Caki2 (cell line): ENCODE measurements around the gene POMT2. TPM values are rescaled to one million over a fixed set of nuclear protein-coding genes. Genes with fewer than 3 reads are reported as not detected.

ENCODE experiments used
- DNase-seq: peaks from one replicate; pipeline ENCODE4 v3.0.0-alpha.2; 2015; ENCODE audit warnings: low read depth
- in situ Hi-C: cut with HindIII; loops from 2 replicates; pipeline ENCODE4 v1.10.0; 2016; ENCODE audit warnings: low sequenced_read_pairs, low pct_unique_long_range_greater_than_20kb, mixed read lengths
- total RNA-seq: library from RNA; depleted of rRNA; stranded (reverse); fragments of >200 nt; shearing (Covaris generic); gene quantifications from 2 replicates; pipeline ENCODE4 v1.2.3, GENCODE V29; 2014; ENCODE audit warnings: low replicate concordance

The POMT2 gene
- total RNA-seq, 1 experiment from 2014 or later = 27.4 TPM

- DNase-seq = no peak
- in situ Hi-C loops = no loop called here
These were observed 44.3 kb downstream of the POMT2 start for GRCh38 chr14:77276295-77276935.

GRCh38 chr14:77275601-77276017 is 45.1 kb downstream of the POMT2 start:
- in situ Hi-C loops = no loop called here
- DNase-seq = no peak

- in situ Hi-C loops = no loop called here
- DNase-seq = no peak
These were observed 45.6 kb downstream of the POMT2 start for GRCh38 chr14:77275041-77275580.

DNA sequence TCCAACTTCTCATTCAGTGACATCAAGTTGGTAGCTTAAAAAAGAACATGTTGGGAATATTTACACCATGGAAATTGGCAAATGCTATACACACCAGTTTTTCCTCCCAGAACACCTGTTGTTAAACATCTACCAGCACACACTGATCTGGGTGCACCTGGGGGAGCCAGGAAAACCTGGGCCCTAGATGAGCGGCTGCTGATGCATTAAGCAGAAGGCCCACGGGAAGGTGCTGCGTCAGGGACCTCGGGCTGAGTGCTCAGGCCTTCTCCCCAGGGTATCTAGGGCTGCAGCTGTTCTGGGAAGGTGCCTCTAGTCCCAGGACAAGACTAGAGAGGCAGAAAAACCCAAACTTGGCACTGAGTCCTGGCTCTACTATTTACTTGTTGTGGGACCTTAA is 46.9 kb downstream of the POMT2 start:
- in situ Hi-C loops = no loop called here
- no peak for DNase-seq

DNA sequence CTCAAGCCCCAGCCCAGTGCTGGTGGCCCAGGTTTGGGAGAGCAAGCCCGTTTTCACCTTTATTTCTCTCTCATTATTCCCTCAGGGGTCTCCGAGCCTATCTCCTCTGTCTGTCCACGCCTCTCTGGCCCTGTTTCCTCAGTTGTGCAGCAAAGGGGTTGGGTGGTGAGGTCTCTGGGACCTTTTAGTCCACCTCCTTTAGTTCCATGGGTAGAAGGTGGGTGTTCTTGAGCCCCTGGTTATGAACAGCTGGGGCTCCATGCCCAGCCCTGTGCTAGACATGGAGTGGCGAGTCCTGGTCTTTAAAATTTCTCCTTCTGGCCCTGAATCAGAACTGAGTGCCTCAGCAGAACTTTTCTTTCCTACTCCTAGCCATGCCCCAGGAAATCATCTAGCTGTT is 48.4 kb downstream of the POMT2 start:
- in situ Hi-C loops = no loop called here

GRCh38 chr14:77271113-77271710 is 49.5 kb downstream of the POMT2 start, which contains the start of gene NGB:
Gene NGB (minus strand): TSS chr14:77271206. CDS start chr14:77270937, 269 bp downstream.
- DNase-seq = no peak
- in situ Hi-C loops = no loop called here

More for the DNA sequence above, 48.4 kb downstream of the POMT2 start:
- DNase-seq = no peak

DNA sequence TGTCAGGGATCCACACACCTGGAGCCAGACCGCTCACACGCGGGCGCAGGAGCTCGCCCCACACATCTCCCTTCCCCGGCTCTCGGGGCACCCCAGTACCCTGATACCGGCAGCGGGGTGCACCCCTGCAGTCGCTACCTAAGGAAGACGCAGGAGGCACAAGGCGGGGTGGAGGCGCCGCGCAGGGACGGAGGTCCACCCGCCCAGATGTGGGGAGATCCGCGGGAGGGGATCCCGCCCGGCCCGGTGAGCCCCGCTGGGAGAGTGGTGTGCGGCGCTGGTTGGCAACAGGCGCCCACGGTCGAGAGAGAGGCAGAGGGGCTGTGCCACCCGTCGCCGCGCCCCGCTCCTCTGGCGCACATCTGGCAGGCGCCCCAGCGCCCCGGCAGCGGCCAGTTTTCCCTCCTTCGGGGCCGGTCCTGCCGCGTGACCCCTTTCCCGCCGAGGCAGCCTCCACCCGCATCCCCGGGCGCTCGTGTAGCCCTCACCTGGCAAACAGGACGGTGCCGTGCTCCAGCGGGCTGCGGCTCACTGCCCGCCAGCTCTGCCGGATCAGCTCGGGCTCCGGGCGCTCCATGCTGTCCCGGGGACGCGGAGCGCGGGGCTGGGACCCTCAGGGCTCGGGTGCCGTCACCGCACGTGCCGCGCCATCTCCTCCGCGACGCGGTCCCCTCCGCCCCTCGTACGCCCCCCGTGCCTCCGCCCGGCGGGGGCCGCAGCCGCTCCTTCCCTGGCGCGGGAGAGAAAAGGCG is 50.1 kb downstream of the POMT2 start:
- in situ Hi-C loops = no loop called here
- no peak for DNase-seq

- no peak for DNase-seq
- in situ Hi-C loops = no loop called here
These were observed 51.6 kb downstream of the POMT2 start for GRCh38 chr14:77268989-77269600.

DNA sequence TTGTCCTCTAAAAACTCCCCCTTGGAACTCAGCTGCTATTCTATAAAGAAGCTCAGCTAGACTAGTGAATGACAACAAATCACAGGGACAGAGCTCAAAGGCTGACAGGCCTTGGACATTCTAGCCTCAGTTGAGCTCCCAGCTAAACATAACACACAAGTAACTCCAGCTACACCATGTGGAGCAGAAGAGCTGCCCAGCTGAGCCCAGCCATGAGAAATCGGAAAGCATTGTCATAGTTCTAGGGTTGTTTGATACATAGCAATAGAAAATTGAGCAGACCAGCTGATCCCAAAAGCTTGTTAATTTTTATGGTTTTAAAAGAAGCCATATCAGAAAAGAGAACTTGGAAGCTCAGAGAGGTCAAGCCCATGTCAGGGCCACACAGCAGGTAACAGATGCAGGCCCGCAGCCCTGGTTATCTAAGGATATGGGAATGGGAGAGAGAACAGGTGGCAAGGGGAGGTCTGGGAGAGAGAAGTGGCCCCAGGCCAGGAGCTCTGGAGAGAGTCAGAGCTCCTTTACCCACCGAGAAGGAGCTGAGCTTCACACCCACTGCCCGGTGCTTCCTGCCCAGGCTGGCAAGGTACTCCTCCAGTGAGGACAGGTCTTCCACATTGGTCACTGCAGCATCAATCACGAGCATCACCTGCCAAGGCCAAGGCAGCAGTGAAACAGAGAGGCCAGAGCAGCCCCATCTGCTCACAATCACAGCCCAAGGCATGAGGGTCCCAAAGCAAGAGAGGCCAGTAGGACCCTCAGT is 52.6 kb downstream of the POMT2 start:
- no peak for DNase-seq
- in situ Hi-C loops = no loop called here

DNA sequence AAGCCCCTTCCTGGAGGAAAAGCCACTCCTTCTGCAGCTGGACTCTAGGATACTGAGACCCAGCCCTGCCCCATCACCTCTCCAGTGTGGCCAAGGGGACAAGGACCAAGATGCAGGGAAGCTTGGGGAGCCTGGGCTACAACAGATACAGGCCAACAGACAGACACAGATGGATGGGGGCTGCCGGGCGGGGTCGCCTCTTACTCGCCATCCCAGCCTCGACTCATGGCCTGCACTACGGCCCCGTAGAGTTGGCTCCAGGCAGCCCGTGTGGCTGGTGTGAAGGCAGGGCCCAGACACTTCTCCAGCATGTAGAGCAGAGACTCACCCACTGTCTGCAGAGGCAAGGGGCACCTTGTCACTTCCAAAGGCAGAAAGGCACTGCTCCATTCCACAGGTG is 54.3 kb downstream of the POMT2 start:
- no peak for DNase-seq
- in situ Hi-C loops = no loop called here

- in situ Hi-C loops = no loop called here
- DNase-seq = no peak
These were observed 54.9 kb downstream of the POMT2 start for GRCh38 chr14:77265561-77266335.

DNA sequence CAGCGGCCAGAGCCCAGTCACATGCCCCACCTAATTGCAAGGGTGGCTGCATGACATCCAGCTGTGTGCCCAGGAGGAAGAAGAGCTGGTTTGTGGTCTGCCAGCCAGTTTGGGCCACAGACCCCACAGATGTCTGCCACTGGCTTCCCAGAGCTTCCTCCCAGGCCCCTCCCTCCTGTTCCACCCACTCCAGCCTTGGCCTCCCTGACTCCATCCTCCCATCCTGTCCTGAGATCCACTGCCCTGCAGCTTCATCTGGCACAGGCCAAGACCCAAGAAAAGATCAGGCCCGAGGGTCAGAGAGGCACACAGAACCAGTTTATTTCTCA is 55.5 kb downstream of the POMT2 start:
- DNase-seq = no peak
- in situ Hi-C loops = no loop called here

- in situ Hi-C loops = no loop called here
These were observed 56.1 kb downstream of the POMT2 start for GRCh38 chr14:77264466-77265186.

GRCh38 chr14:77260631-77261030 is 60.1 kb downstream of the POMT2 start:
- DNase-seq = no peak
- in situ Hi-C loops = no loop called here

More at GRCh38 chr14:77264466-77265186, 56.1 kb downstream of the POMT2 start:
- DNase-seq = no peak

DNA sequence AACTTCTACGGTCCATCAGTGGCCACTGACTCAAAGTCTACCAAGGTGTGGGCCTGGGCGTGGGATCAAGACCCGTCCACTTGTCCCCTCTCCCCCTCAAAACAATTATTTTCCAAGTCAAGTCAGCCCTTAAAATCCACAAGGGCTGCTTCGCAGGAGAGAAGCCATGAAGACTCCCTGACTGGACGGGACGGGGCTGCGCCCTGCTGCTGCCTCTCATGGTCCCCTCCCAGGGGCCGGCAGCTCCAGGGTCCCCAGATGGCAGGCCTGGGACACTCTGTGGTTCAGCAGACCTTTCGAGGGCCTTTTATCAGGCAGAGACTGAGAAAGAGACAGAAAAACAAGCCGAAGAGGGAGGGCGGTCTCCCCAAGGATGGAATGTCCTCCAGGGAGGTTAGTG is 60.5 kb downstream of the POMT2 start:
- no peak for DNase-seq
- in situ Hi-C loops = no loop called here

DNA sequence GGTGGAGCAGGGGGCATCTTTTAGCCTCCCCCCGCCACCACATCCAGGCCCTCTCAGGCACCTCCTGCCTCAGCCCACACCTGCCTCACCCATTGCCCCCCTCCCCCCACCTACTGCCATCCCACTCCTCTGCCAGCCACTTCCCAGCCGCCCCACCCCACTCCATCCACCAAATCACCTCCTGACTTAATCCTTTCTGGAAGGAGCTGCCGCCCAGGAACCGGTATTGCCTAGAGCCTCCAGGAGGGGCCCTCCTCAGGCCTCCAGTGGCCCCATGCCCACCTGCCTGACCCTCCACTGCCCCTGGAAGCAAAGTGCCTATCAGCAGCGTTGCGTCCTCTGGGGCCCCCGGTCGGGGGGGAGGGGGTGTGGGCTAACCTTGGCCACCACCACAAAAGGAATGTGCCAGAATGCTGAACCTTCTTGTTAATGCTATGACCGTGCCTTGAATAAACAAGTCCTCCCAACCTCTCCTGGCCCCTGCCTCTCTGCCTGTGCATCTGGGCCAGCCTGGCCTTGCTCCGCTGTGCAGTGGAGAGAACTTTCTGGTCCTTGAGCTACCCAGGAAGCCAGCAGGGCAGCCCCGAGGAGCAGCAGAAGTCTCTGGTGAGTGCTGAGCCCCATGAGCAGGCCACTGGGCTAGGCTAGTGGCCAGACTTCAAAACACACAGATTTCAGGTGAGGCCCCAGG is 61.5 kb downstream of the POMT2 start:
- DNase-seq = no peak
- in situ Hi-C loops = no loop called here
